GM19025 (cell line): Measurements from ENCODE around the gene ZBTB42.
A peak's percentile ranks its signal among the peaks of the same experiment; 100 is the strongest.

ENCODE experiments used
- ATAC-seq: cut with Tn5 transposase; IDR thresholded peaks from one replicate; pipeline ENCODE4 v1.9.1; 2021; ENCODE audit warnings: mild to moderate bottlenecking, low read depth, moderate library complexity; ENCODE audit not compliant: unreplicated experiment

The ZBTB42 gene

GRCh38 chr14:104800771-104801519, at the start of gene ZBTB42:
ZBTB42 (plus strand) TSS chr14:104801101; CDS start chr14:104801198, 97 bp downstream.
- ATAC-seq, result peak; percentile 41

- ATAC-seq, result no peak
Observed at GRCh38 chr14:104751539-104752422, 49.1 kb upstream of the ZBTB42 start.

- no peak for ATAC-seq
Observed at GRCh38 chr14:104752423-104752734, 48.5 kb upstream of the ZBTB42 start.

GRCh38 chr14:104752735-104753527, 48.0 kb upstream of the ZBTB42 start, which contains the start of gene SIVA1:
SIVA1 (plus strand) TSS chr14:104753147; CDS start chr14:104753202, 55 bp downstream.
- ATAC-seq, result peak; percentile 86

- no peak for ATAC-seq
Observed at GRCh38 chr14:104753528-104754212, 47.2 kb upstream of the ZBTB42 start.

- no peak for ATAC-seq
Observed at GRCh38 chr14:104754213-104754851, 46.6 kb upstream of the ZBTB42 start.

GRCh38 chr14:104755621-104756020, 45.3 kb upstream of the ZBTB42 start:
- no peak for ATAC-seq

- no peak for ATAC-seq
Observed at GRCh38 chr14:104756477-104757237, 44.2 kb upstream of the ZBTB42 start.

- no peak for ATAC-seq
Observed at GRCh38 chr14:104757238-104757585, 43.7 kb upstream of the ZBTB42 start.

GRCh38 chr14:104757681-104758392, 43.1 kb upstream of the ZBTB42 start:
- ATAC-seq, result no peak

- no peak for ATAC-seq
Observed at GRCh38 chr14:104758981-104759969, 41.6 kb upstream of the ZBTB42 start.

- no peak for ATAC-seq
Observed at GRCh38 chr14:104765517-104765916, 35.4 kb upstream of the ZBTB42 start.

GRCh38 chr14:104766256-104766862, 34.5 kb upstream of the ZBTB42 start:
- no peak for ATAC-seq

GRCh38 chr14:104766863-104767633, 33.9 kb upstream of the ZBTB42 start:
- ATAC-seq, result no peak

GRCh38 chr14:104767634-104767918, 33.3 kb upstream of the ZBTB42 start:
- ATAC-seq, result no peak
